GM19043 (cell line): Measurements from ENCODE around the gene CHCHD10.

Experiments
- ATAC-seq: cut with Tn5 transposase; IDR thresholded peaks from one replicate; pipeline ENCODE4 v1.9.1; 2021; ENCODE audit warnings: low read depth; ENCODE audit not compliant: unreplicated experiment

Gene CHCHD10

DNA sequence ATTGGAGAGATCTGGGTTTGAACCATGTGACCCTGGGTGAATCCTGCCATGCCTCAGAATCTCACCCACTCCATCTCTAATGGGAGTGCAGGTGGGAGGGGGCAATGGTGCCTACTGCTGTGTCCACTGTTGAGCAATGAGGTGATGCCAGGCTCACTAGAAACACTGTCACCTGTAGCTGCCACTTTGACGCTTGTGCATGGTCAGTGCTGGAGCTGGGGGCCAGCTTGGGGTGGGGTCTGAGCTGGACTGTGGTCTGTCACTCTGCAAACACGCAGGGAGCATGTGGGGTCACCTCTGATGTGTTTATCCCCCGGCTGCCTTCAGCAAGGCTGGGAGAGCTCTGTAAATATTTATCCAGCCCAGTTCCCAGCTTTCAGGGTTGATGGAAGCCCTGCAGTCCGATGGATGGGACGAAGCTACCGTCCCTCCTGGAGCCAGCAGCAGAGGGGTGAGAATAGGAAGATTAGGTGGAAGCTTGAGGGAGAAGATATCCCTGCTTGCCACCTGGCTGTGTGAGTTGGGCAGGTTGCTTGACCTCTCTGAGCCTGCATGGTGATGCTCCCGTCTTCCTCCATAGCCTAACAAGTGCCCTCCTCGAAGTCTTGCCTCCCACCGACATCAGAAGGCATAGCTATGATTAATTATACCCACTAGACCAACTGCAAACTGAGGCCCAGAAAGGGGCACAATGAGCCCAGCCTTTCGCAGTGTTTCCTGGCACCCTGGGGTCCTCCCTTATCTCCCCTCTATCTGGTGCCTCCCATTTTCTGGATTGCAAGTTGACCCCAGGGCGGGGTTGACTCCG, 6.5 kb upstream of the CHCHD10 start:
- no peak for ATAC-seq

DNA sequence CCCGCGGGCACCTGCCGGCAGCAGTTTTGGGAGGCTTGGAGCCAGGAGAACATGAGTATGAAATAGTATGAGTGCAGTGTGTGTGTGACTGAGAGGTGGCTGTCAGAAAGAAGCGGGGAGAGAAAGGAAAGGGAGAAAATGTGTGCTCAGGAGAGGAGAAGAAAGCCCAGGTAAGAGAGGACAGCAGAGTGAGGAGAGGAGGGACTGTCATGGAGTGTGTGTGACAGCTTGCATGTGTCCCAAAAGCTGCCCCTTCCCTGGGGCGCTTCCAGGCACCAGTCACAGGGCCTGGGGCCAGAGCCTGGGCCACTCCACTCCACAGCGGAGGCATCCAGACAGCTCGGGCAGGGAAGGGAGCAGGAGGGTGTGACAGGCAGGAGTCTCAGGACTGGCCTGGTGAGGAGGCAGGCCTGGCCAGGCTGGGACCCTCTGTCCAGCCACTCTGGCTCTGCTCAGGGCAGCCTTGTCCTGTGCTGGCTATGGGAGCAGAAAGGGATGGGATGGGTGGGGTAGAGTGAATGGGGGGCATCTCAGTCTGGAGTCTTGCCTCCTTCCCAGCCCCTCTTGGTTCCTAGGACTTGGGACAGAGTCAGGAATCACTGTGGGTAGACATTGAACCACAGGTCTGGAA, 5.8 kb upstream of the CHCHD10 start:
- ATAC-seq, result no peak

DNA sequence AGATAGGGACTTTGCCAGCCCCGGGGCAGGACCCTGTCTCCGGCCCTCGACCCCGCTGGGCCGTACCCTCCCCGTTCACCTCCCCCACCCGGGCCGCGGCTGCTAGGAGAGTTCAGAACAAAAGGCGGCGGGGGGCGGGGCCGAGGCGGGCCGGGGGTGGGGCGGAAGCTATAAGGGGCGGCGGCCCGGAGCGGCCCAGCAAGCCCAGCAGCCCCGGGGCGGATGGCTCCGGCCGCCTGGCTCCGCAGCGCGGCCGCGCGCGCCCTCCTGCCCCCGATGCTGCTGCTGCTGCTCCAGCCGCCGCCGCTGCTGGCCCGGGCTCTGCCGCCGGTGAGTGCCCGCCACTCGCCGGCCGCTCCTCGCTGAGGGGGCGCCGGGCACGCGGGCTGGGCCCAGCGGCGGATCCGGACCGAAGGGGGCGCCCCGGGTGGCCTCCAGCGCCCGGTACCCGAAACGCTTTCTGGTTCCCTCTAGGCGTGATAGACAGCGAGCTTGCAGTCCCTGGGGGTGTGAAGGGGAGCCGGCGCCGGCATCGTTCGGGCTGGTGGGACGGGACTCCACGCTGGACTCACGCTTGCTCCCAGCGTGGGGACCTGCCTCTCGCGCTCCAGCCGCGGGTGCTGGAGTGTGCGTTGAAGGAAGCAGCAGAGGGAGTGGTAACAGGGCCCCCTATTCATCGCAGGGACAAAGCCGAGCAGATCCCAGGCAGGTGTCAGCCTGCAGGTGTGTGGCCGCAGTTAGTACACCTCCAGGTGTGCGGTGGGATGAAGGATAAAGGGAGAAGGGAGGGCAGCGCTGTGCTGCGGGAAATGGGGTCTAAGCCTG, 5.1 kb upstream of the CHCHD10 start, which contains the start of gene MMP11:
TSS of gene MMP11 (plus strand) at position 201 of the 825 bp plus-strand sequence. CDS start at position 223, 22 bp downstream.
- ATAC-seq, result no peak

DNA sequence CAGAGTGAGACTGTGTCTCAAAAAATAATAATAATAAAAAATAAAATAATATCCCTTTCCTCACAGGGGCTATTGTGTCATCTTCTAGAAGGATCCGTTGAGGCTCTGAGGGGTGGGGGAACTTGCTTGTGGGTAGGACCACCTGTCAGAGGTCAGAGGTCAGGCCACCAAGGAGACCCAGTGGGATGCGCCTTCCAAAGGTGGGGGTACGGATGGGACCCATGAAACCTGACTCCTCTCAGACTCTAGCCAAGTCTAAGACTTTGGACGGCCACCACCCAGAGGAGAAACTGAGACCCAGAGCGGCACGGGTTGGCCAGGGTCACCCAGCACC, 4.5 kb upstream of the CHCHD10 start:
- ATAC-seq, result no peak

DNA sequence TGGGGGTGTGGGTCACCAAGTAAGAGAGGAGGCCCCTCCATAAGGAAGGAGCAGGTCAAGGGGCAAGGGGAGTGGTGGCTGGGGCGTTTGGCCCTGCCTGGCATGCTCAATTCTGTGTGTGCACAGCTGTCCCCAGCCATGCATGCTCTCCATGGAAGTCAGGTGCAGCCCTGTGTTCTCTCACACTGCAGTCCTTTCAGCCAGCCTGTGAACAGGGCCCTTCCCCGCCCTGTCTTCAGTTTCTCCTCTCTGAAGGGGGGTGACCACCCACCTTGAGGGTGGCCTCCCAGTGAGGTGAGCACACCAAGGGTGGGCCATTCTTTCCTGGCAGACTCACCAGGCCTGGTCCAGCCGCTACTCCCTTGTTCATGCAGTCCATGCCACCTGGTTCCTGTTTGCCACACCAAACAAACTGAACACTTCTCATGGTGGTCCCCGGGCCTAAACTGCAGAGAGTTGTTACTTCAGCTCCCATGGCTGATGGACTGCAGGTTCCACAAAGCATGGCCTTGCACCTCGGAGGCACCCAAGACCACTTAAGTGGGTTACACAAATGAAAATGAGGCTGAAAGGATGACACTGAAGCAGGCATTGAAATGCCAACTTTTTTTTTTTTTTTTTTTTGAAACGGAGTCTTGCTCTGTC, 1.7 kb upstream of the CHCHD10 start:
- ATAC-seq, result no peak

DNA sequence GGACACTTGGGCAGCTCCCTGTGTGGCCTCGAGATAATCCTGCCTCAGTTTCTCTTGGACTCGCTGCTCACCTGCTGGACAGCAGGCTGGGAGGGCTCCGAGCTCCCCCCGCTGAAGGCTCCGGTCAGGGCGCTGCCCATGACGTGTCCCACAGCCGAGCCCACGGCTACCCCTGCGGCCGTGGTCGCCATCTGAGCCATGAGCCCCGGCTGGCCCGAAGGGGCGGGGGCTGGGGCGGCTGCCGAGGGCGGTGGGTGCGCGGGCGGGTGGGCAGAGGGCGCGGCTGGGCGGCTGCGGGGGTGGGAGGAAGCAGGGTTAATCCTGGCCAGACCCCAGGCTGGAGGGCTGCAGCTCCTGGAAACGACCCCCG, 484 bp downstream of the CHCHD10 start:
- no peak for ATAC-seq

DNA sequence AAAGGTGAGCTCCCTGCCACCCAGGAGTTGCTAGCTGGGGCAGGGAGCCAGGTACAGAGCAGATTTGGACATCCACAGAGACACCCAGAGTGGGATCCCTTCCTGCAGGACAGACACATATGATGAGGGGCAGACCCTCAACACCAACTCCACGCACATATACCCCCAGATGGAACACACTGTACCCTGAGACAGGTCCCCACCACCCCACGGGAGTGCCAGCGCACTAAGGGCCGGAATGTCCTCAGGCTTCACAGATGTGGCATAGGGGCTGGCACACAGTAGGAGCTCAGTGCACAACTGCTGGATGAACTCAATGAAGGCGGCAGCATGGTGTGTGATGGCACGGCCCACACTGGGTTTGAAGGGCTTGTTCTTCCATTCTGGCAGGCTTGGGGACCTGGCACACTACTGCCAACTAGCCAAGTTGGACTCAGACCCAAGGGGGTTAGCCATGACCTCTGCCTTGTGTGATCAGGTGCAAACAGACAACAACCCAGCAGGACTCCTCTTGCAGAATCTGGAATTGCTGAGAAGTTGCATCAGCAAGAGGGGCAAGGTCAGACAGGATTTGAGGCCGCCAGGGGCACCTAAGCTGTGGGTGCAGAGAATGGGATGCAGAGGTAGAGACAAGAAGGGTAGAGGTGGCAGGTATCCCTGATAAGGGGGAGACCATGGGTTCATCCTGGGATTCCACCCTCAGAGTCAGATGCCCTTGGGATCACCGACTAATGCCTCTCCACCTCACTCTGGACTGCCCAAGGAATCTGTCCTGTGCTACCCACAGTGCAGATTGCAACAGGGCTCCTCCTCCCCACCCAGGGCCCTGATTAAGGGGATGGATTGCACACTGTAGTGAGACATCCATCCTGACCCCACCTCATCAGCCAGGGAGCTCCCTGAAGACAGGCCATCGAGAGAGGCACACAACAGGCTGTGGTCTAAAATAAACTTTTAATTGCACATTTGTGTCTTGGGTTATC, 2.6 kb downstream of the CHCHD10 start:
- no peak for ATAC-seq

DNA sequence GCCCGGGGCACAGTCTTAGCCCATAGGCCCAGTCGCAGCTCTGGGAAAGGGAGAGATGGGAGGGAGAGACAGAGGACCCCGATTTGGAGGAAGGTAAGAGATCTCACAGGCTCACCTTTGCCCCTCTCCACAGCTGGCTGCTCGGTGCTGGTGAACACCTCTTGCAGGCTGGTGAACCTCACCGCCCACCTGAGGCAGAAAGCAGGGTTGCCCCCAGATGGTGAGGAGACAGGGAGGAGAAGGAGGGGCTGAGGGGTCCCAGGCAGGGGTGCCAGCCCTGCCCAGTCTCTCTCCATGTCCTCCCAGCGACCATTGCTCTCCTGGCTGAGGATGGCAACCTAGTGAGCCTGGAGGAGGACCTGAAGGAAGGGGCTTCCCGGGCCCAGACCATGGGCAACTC, 3.8 kb downstream of the CHCHD10 start:
- no peak for ATAC-seq

DNA sequence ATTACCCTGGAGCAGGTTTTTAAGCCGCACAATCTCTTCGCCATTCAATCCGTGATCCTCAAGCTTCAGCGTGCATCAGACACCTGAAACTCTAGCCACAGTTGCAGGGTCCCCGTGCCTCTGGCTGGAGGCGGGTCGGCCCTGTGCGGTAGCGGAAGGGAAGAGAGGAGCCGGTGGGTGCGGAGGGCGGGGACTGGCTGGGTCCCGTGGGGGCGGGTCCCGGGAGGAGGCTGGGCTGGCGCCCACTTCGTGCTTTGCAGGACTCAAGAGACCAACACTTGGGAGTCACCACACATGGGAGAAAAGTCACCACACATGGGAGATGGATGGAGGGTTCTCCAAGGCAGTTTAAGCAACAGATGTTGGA, 4.2 kb downstream of the CHCHD10 start:
- no peak for ATAC-seq

DNA sequence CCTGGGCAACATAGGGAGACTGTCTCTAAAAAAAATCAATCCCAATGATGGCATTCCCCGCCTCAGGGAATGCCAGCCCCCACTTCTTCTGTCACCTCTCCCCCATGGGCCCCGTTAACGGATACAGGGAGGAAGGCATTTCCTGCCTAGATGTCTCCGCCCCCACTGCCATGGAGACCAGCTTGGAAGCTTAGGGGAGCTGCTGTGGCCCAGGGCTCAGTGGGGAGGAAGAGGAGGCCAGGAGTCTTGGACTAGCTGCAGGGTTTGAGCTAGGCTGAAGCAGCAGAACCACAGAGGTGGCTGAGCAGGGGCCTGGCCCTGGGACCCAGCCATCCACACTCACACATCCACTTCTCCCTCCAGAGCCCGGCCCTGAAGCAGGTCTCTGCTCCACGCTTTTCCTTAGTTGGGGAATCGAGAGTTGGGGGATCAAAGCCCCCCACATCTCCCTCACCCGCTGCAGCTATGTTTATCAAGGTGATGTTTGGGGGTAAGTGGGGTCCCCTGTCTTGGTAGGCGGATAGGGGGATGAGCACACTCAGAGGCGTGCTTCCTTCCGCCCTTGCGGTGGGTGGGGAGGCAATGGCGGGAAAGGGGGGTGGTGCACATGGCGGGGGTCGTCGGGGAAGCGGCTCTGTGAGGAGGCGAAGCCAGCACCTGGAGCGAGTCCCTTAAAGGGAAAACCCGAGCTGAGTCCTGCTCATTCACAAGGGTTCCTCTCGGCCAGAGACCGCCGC, 4.8 kb downstream of the CHCHD10 start, which contains the start of gene C22orf15:
TSS of gene C22orf15 (plus strand) at position 149 of the 737 bp plus-strand sequence. CDS start at position 466, 317 bp downstream.
- ATAC-seq, result no peak

DNA sequence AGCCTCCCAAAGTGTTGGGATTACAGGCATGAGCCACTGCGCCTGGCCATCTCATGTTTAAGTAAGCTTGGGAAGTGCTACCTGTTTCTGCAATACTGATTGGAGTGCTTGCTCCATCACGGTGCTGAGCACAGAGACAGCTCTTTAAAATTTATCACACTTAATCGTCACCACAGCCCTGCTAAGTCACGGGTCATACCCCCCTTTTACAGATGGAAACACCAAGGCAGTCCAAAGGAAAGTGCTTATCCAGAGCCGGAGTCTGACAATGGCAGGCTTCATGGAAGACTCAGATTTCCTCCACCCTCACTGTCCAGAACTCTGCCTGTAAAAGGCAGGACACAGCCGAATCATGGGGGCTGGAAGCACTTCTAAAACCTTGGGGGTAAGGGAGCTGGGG, 7.7 kb downstream of the CHCHD10 start:
- no peak for ATAC-seq

DNA sequence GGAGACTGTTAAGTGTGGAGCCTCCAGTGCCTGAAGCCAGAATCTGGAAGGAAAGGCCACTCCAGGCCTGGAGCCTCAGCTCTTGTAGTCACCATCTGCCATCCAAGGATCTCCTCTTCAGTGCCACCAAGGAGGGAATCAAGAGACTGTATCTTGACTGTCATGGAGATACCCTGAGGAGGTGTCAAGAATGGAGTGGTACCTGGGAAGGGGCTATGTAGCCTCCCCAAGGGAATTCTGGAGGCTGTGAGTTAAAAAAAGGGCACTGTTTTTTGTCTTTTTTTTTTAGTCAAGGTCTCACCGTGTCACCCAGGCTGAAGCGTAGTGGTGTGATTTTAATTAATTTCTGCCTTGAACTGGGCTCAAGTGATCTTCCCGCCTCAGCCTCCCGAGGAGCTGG, 8.2 kb downstream of the CHCHD10 start:
- no peak for ATAC-seq

DNA sequence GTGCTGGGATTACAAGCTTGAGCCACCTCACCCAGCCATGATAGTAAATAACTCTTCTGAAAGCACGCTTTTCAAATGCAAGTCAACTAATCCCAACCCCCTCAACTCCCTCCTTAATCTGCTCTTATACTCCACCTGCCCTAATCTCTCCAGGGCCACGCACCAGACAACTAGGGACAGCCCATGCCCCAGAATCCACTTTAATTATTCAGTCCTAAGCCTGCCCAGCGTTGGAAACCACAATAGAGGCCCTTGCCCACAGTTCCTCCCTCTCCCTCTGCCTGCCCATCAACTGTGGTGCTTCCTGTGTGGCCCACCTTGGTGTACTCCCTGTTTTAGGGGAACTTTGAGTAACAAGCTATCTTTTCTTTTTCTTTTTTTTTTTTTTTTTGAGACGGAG, 10.9 kb downstream of the CHCHD10 start:
- ATAC-seq, result no peak

DNA sequence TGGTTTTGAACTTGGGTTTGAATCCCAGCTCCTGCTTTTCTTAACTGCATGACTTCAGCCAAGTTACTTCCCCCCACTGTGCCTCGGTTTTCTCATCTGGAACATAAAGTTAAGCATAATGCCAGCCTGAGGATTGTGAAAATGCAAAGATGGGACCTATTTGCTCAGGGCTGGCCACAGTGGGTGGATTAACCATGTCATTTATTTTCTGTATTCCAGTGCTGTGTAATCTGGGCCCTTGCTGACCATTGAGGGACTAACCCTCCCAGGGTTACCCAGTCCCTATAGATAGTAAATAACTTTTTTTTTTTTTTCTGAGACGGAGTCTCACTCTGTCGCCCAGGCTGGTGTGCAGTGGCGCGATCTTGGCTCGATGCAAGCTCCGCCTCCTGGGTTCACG, 12.1 kb downstream of the CHCHD10 start:
- ATAC-seq, result no peak

DNA sequence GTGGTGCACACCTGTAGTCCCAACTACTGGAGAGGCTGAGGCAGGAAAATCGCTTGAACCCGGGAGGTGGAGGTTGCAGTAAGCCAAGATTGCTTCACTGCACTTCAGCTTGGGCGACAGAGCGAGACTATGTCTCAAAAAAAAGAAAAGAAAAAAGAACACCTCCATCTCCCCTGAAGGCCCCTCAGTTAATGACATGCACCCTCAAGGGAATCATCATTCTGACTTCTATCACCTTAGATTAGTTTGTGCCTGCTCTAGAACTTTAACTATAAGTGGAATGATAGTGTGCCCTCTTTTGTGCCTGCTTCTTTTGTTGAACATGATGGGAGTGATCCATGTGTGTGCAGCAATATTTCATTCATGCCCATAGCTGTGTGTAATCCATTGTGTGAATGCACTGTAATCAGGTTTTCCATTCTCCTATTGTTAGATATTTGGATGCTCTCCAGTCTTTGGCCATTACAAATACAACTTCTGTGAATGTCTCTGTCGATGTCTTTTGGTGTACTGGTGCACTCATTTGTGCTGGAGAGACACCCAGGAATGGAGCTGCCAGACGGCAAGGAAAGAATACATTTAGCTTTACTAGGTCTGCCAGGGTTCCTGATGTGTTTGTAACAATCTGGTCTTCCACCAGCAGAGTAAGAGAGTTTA, 12.7 kb downstream of the CHCHD10 start:
- ATAC-seq, result no peak

DNA sequence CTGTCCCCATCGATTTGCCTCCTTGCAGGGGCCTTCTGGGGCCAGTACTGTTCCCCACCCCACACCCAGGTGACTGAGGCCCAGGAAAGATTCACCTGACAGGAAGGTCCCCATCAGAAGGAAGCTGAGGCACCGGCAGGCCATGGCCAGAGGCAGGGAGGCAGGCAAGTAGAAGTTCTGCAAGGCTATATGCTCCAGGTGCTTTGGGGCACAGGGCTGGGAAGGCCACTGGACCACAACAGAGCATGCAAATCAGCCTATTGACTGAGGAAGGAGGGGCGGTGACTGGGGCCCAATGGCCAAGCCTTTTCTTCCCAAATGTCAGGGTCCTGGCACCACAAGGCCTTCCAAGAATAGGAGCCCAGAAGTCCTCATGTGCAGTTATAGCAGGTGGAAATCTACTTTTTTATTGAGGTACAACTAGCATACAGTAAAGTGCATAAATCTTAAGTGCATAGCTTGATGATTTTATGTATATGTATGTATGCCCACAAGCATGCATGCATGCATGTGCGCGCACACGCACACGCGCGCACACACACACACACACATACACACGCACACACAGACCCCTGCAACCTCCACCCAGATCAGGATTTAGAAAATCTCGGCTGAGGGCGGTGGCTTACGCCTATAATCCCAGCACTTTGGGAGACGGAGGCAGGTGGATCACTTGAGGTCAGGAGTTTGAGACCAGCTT, 13.4 kb downstream of the CHCHD10 start, which contains the start of gene VPREB3:
TSS of gene VPREB3 (minus strand) at position 206 of the 700 bp plus-strand sequence. CDS start at position 144, 62 bp downstream.
- ATAC-seq, result no peak

DNA sequence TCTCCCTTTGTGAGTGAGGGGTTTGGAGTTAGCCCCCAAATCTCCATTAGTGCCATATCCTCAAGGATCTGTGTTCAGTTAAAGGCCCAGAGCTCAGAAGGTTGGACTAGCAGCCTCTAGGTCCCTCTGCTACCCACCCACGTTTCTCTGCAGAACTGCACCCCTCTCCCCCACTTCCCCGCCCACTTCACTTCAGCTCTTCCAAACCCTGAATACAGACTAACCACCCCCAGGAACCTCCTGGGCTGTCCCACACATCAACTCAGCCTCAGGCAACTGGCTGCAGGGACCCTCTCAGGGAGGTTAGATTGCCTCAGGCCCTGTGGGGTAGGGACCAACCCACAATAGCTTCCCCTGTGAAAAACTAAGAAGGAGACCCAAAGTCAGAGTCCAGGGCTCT, 14.4 kb downstream of the CHCHD10 start:
- no peak for ATAC-seq

DNA sequence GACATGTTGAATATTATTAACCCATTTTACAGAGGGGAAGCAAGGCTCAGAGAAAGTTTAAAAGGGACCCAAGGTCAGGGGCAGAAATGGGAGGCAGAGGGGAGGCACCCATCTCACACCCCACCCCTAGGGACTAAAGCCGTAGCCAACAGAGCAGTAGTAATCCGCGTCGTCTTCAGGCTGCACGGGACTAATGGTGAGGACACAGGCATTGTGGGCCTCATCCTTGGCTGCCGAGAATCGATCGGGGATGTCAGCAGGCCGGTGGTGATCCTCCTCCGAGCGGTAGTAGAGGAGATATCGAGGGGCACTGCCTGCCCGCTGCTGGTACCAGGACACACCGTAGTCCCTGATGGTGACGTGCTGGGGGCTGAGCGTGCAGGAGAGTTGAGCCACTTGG, 15.0 kb downstream of the CHCHD10 start:
- ATAC-seq, result peak; percentile 13
